ENCODE measurements around the gene FXR1.
"Not testable (repeated sequence)": the region's sequence is repeated elsewhere in the genome, so short reads cannot be mapped to it uniquely, and the experiment has no call there.

FXR1 gene

DNA sequence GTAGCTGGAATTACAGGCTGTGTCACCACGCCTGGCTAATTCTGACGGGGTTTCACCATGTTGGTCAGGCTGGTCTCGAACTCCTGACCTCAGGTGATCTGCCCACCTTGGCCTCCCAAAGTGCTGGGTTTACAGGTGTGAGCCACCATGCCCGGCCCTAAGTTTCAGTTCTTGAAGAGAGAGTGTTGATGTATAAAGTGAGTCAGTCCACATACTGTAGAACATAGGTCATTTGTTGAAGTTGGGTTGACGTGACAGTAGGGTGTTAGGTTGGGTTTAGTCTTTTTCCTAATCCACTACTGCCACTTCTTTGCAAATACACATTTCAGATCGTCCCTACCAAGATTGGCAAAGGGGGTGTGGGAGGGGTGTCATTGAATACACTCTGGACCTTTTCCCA is 61.8 kb downstream of the FXR1 start:
- Histone ChIP-seq H3K9me3 (ENCODE audit: control insufficient read depth, low read length) (no peaks in the 10 kb centered on the region), H3K36me3 (ENCODE audit: control insufficient read depth, insufficient read depth, low read length) (peaks cover 32% of the 10 kb centered on the region), H3K4me1 (ENCODE audit: control insufficient read depth, insufficient read depth, low read length, poor library complexity, severe bottlenecking) (no peaks in the 10 kb centered on the region), H3K27ac (ENCODE audit: insufficient read depth, low read length, poor library complexity, severe bottlenecking) (no peak overlapping the region), H3K4me3 (ENCODE audit: insufficient read depth, low read depth, low read length, poor library complexity, severe bottlenecking) (no peak overlapping the region), H3K27me3 (replicated peaks; ENCODE audit: control insufficient read depth, insufficient read depth, low read length, poor library complexity, severe bottlenecking) (no peaks in the 10 kb centered on the region)
- no peak for DNase-seq

DNA sequence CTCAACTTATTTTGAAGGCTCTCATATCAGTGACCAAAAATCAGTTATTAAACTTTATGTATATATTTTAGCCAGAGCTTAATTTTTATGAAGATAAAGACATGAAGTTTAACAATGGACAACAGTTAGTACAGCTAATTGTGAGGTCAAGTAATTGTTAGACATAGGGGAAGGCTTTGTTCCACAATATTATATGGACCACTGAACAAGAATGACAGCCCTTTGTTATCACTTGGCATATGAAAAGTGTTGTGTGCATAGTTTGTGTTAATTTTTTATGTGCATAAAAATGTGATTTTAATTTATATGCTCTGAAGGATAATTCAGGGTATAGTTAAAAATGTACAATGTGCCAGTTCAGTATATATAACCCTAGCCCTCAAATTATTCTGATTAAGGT is 65.0 kb downstream of the FXR1 start:
- Histone ChIP-seq H3K4me3 (ENCODE audit: insufficient read depth, low read depth, low read length, poor library complexity, severe bottlenecking) (no peak overlapping the region), H3K36me3 (ENCODE audit: control insufficient read depth, insufficient read depth, low read length) (peaks cover 16% of the 10 kb centered on the region), H3K27me3 (replicated peaks; ENCODE audit: control insufficient read depth, insufficient read depth, low read length, poor library complexity, severe bottlenecking) (no peaks in the 10 kb centered on the region), H3K4me1 (ENCODE audit: control insufficient read depth, insufficient read depth, low read length, poor library complexity, severe bottlenecking) (no peaks in the 10 kb centered on the region), H3K9me3 (ENCODE audit: control insufficient read depth, low read length) (no peaks in the 10 kb centered on the region), H3K27ac (ENCODE audit: insufficient read depth, low read length, poor library complexity, severe bottlenecking) (no peak overlapping the region)
- DNase-seq: no peak

DNA sequence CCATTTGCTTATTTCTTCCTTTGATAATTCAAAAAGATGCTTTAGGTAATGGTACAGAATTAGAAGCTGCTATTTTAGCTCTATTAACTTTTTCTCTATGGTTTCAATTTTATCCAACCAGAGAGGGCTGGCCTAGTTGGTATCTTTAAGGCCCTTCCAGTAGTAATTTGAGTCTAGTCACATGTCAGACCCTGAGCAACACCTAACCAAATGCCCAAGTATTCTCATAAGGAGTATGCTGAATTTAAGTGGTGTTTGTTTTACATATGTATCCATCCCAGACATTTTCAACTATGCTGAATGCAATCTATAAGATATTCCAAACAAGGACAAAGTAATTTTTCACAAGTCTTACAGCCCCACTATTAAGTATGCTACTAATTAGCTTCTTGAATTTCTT is 67.5 kb downstream of the FXR1 start:
- no peak overlapping the region for H3K27ac ChIP-seq (ENCODE audit: insufficient read depth, low read length, poor library complexity, severe bottlenecking)
- no peaks in the 10 kb centered on the region for H3K4me1 ChIP-seq (ENCODE audit: control insufficient read depth, insufficient read depth, low read length, poor library complexity, severe bottlenecking)
- no peaks in the 10 kb centered on the region for H3K9me3 ChIP-seq (ENCODE audit: control insufficient read depth, low read length)
- no peak for DNase-seq
- H3K4me3 ChIP-seq (ENCODE audit: insufficient read depth, low read depth, low read length, poor library complexity, severe bottlenecking): no peak overlapping the region
- no peaks in the 10 kb centered on the region for H3K27me3 ChIP-seq (replicated peaks; ENCODE audit: control insufficient read depth, insufficient read depth, low read length, poor library complexity, severe bottlenecking)
- peaks cover 24% of the 10 kb centered on the region for H3K36me3 ChIP-seq (ENCODE audit: control insufficient read depth, insufficient read depth, low read length)

DNA sequence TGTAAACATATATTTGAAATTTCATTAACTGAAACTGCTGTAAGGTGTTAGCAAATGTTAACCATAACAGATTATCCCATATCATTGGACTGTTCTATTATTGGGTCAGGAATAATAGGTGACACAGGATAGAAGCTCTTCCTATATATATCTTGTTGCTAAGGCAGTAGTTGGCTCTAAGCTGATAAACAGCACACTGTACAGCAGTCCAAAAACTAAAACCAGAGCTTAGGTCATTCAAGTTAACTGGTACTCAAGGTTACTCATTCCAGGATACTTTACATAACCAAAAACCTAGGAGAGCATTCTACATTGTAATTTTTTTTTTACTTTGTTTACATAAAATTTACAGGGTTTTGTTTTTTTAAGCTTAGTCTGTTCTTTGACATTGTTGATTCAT is 68.1 kb downstream of the FXR1 start:
- DNase-seq: no peak
- Histone ChIP-seq H3K4me3 (ENCODE audit: insufficient read depth, low read depth, low read length, poor library complexity, severe bottlenecking) (no peak overlapping the region), H3K4me1 (ENCODE audit: control insufficient read depth, insufficient read depth, low read length, poor library complexity, severe bottlenecking) (no peaks in the 10 kb centered on the region), H3K9me3 (ENCODE audit: control insufficient read depth, low read length) (no peaks in the 10 kb centered on the region), H3K27me3 (replicated peaks; ENCODE audit: control insufficient read depth, insufficient read depth, low read length, poor library complexity, severe bottlenecking) (no peaks in the 10 kb centered on the region), H3K36me3 (ENCODE audit: control insufficient read depth, insufficient read depth, low read length) (peaks cover 24% of the 10 kb centered on the region), H3K27ac (ENCODE audit: insufficient read depth, low read length, poor library complexity, severe bottlenecking) (no peak overlapping the region)

DNA sequence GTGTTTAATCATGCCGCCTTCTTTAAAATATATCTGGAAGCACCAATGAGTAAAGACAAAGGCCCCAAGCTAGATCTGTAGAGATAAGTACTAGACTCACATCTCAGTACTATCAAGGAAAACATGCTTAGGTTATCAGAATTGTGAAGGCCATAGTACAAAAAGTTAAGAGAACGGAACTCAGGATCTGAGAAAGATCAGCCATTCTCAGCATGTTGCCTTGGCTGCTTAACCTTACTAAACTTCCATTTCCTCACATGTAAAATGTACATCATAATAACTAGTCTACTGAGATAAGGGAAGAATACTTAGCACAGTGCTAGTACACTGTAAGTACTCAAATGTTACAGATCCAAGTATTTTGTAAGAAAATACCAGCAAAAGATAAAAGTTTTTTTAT is 69.4 kb downstream of the FXR1 start:
- no peaks in the 10 kb centered on the region for H3K9me3 ChIP-seq (ENCODE audit: control insufficient read depth, low read length)
- H3K27me3 ChIP-seq (replicated peaks; ENCODE audit: control insufficient read depth, insufficient read depth, low read length, poor library complexity, severe bottlenecking): no peaks in the 10 kb centered on the region
- H3K4me1 ChIP-seq (ENCODE audit: control insufficient read depth, insufficient read depth, low read length, poor library complexity, severe bottlenecking): no peaks in the 10 kb centered on the region
- H3K27ac ChIP-seq (ENCODE audit: insufficient read depth, low read length, poor library complexity, severe bottlenecking): no peak overlapping the region
- H3K36me3 ChIP-seq (ENCODE audit: control insufficient read depth, insufficient read depth, low read length): peaks cover 30% of the 10 kb centered on the region
- no peak overlapping the region for H3K4me3 ChIP-seq (ENCODE audit: insufficient read depth, low read depth, low read length, poor library complexity, severe bottlenecking)
- DNase-seq: no peak

DNA sequence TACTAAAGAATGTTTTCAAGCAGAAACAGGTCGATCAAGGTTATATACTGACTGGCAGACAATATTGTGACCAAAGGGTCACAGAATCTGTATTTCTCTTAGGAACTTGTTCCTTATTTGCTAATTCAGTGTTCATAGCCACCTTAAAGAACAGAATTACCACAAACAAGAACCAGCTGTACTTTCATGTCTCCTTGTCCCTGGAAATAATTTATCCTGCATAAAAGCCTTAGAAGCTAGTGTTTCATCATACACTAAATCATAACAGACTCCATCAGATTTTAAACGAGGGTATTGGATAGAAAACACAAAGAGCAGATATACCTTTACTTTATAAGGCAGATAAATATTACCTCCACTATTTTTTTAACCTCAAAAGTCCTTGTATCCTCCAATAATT is 70.7 kb downstream of the FXR1 start:
- H3K27me3 ChIP-seq (replicated peaks; ENCODE audit: control insufficient read depth, insufficient read depth, low read length, poor library complexity, severe bottlenecking): no peaks in the 10 kb centered on the region
- H3K4me3 ChIP-seq (ENCODE audit: insufficient read depth, low read depth, low read length, poor library complexity, severe bottlenecking): no peak overlapping the region
- H3K4me1 ChIP-seq (ENCODE audit: control insufficient read depth, insufficient read depth, low read length, poor library complexity, severe bottlenecking): no peaks in the 10 kb centered on the region
- DNase-seq: no peak
- H3K27ac ChIP-seq (ENCODE audit: insufficient read depth, low read length, poor library complexity, severe bottlenecking): no peak overlapping the region
- H3K9me3 ChIP-seq (ENCODE audit: control insufficient read depth, low read length): no peaks in the 10 kb centered on the region
- peaks cover 20% of the 10 kb centered on the region for H3K36me3 ChIP-seq (ENCODE audit: control insufficient read depth, insufficient read depth, low read length)

DNA sequence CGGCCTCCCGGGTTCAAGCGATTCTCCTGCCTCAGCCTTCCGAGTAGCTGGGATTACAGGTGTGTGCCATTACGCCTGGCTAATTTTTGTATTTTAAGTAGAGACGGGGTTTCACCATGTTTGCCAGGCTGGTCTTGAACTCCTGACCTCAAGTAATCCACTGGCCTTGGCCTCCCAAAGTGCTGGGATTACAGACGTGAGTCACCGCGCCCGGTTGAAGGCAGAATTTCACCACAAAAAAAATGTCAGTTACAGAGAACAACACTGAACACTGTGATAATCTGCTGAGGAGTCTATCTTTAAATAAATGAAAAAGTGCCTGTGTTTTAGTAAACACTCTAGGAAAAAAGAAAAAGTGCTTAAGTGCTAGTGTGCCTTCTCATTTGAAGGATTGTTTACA is 73.9 kb downstream of the FXR1 start:
- not testable (repeated sequence) for DNase-seq; H3K27me3 ChIP-seq (replicated peaks; ENCODE audit: control insufficient read depth, insufficient read depth, low read length, poor library complexity, severe bottlenecking)
- peaks cover 18% of the 10 kb centered on the region for H3K36me3 ChIP-seq (ENCODE audit: control insufficient read depth, insufficient read depth, low read length)

DNA sequence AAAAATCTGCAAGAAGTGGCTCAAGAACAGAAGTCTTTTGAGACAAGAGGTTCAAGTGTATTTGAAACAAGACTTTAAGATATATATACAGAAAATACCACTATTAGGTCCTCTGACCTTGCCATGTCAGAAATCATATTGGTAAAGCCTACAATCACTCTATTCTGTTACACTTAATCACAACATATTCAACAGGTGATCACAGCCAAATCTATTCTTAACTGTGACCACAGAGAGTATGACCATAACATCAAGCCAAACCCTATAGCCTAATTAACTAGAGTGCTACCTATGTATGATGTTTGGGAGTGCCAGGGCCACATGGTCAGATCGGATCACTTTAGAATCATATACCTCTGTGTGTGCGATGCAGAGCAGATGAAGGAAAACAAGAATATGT is 74.9 kb downstream of the FXR1 start:
- H3K27ac ChIP-seq (ENCODE audit: insufficient read depth, low read length, poor library complexity, severe bottlenecking): no peak overlapping the region
- H3K4me3 ChIP-seq (ENCODE audit: insufficient read depth, low read depth, low read length, poor library complexity, severe bottlenecking): no peak overlapping the region
- H3K9me3 ChIP-seq (ENCODE audit: control insufficient read depth, low read length): no peaks in the 10 kb centered on the region
- no peaks in the 10 kb centered on the region for H3K4me1 ChIP-seq (ENCODE audit: control insufficient read depth, insufficient read depth, low read length, poor library complexity, severe bottlenecking)
- H3K27me3 ChIP-seq (replicated peaks; ENCODE audit: control insufficient read depth, insufficient read depth, low read length, poor library complexity, severe bottlenecking): no peaks in the 10 kb centered on the region
- DNase-seq: no peak
- H3K36me3 ChIP-seq (ENCODE audit: control insufficient read depth, insufficient read depth, low read length): peaks cover 17% of the 10 kb centered on the region

More for the DNA sequence above, 73.9 kb downstream of the FXR1 start:
- H3K4me1 ChIP-seq (ENCODE audit: control insufficient read depth, insufficient read depth, low read length, poor library complexity, severe bottlenecking); H3K27ac ChIP-seq (ENCODE audit: insufficient read depth, low read length, poor library complexity, severe bottlenecking); H3K9me3 ChIP-seq (ENCODE audit: control insufficient read depth, low read length); H3K4me3 ChIP-seq (ENCODE audit: insufficient read depth, low read depth, low read length, poor library complexity, severe bottlenecking): not testable (repeated sequence)

DNA sequence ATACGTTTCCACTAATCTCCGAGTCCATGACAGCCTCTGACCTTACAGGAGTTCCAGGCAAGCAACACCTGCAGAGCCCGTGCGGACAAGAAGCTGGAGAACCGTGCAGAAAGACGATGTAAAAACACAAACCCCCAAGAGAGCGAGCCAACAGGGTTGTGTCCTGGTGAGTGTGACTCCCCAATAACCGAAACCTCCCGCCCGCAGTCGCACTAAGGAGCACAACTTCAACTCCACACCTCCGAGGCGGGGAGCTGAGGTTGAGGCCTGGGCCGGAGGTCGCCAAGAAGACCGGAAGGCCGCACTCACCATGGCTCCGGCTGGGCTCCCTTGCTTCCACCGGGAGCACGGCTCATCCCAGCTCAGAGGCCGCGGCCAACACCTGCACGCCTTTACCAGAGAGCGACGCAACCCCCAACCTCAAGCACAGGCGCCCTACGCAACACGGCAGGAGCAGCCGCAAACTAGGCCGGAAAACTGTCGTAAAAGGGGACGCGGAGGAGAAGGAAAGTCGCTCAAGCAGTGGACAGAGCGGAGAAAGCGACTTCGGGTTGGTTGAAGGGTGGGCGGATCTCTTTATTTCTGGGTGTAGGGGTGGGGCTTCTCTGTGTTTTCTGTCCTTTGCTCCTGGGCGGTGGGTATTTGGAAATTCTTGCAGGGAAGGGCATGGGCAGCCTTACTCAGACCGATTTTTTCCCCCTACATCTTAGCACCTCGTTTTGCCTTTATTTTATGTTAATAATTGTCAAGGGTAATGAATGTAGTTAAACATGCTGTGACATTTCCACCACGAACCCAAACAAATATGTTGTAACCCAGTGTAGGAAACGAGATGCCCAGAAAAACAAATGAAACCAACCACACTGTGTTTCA is 77.1 kb downstream of the FXR1 start, which contains the start of gene DNAJC19:
Gene DNAJC19 (minus strand): TSS at position 446 of the 873 bp plus-strand sequence. CDS start 134 bp downstream, at position 312.
- Histone ChIP-seq H3K27me3 (replicated peaks; ENCODE audit: control insufficient read depth, insufficient read depth, low read length, poor library complexity, severe bottlenecking) (no peaks in the 10 kb centered on the region), H3K4me3 (ENCODE audit: insufficient read depth, low read depth, low read length, poor library complexity, severe bottlenecking) (peak within 1 kb of the TSS; percentile 85), H3K4me1 (ENCODE audit: control insufficient read depth, insufficient read depth, low read length, poor library complexity, severe bottlenecking) (no peaks in the 10 kb centered on the region), H3K27ac (ENCODE audit: insufficient read depth, low read length, poor library complexity, severe bottlenecking) (peak within 1 kb of the TSS; percentile 80), H3K36me3 (ENCODE audit: control insufficient read depth, insufficient read depth, low read length) (peaks cover 8% of the 10 kb centered on the region), H3K9me3 (ENCODE audit: control insufficient read depth, low read length) (no peaks in the 10 kb centered on the region)
- peak; percentile 87 to 88 (median 87) for DNase-seq

DNA sequence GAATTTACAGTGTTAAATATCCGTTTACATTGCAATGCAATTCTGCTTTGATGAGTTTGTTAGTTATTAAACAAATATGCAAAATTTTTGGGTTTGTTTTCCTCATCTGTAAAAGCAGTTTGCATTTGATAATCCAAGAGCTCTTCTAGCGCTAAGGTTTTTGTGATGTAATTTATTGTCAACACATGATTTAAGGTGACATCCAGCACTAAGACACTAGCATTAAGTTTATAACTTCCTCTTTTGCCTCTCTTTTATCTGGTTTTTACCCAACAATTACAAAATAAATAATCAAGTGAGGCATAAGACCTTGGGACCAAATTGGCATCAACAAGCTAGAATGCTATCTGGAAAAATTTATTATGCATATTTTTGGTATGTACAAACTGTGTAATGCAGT is 78.0 kb downstream of the FXR1 start:
- H3K9me3 ChIP-seq (ENCODE audit: control insufficient read depth, low read length): no peaks in the 10 kb centered on the region
- peak overlapping the region; percentile 80 for H3K27ac ChIP-seq (ENCODE audit: insufficient read depth, low read length, poor library complexity, severe bottlenecking)
- H3K4me1 ChIP-seq (ENCODE audit: control insufficient read depth, insufficient read depth, low read length, poor library complexity, severe bottlenecking): no peaks in the 10 kb centered on the region
- peak overlapping the region; percentile 85 for H3K4me3 ChIP-seq (ENCODE audit: insufficient read depth, low read depth, low read length, poor library complexity, severe bottlenecking)
- no peaks in the 10 kb centered on the region for H3K27me3 ChIP-seq (replicated peaks; ENCODE audit: control insufficient read depth, insufficient read depth, low read length, poor library complexity, severe bottlenecking)
- no peak for DNase-seq
- H3K36me3 ChIP-seq (ENCODE audit: control insufficient read depth, insufficient read depth, low read length): peaks cover 5% of the 10 kb centered on the region

Data from effector memory CD4-positive, alpha-beta T cell (primary cell).